Naive B cell (primary cell): Measurements from ENCODE around the gene ZNF438. TPM values are rescaled to one million over a fixed set of nuclear protein-coding genes. Genes with fewer than 3 reads are reported as not detected.

Experiments used
- ATAC-seq, 2 donors: fragments of 150-1000 bp; cut with Tn5 transposase; 2 replicates each; pipeline ENCODE4 v1.10.0; 2021; ENCODE audit warnings: low read depth in 2 of 2, mild to moderate bottlenecking in 2 of 2, moderate library complexity in 2 of 2
- DNase-seq: peaks from one replicate; pipeline ENCODE4 v3.0.0; 2022
- H3K27ac Mint-ChIP-seq, 6 donors: one replicate each; pipeline ENCODE4 v1.8.0; 2020 to 2022; ENCODE audit warnings: mild to moderate bottlenecking in 6 of 6, mixed read lengths in 6 of 6, moderate library complexity in 5 of 6, inconsistent platforms in 2 of 6
- H3K27me3 Mint-ChIP-seq, 3 donors: one replicate each; pipeline ENCODE4 v1.8.0; 2021 to 2022; ENCODE audit warnings: mixed read lengths in 3 of 3, mild to moderate bottlenecking in 1 of 3
- H3K36me3 Mint-ChIP-seq, 2 donors: one replicate each; pipeline ENCODE4 v1.8.0; 2020 to 2022; ENCODE audit warnings: mixed read lengths in 2 of 2, inconsistent platforms in 1 of 2, mild to moderate bottlenecking in 1 of 2
- H3K4me1 Mint-ChIP-seq, 3 donors: one replicate each; pipeline ENCODE4 v1.8.0; 2020 to 2022; ENCODE audit warnings: mixed read lengths in 3 of 3, inconsistent platforms in 1 of 3, mild to moderate bottlenecking in 1 of 3, moderate library complexity in 1 of 3
- H3K4me3 Mint-ChIP-seq, 8 donors: one replicate each; pipeline ENCODE4 v1.8.0; 2020 to 2022; ENCODE audit warnings: mild to moderate bottlenecking in 8 of 8, mixed read lengths in 8 of 8, moderate library complexity in 8 of 8, inconsistent platforms in 2 of 8
- H3K9me3 Mint-ChIP-seq, 7 donors: one replicate each; pipeline ENCODE4 v1.8.0; 2020 to 2022; ENCODE audit warnings: mixed read lengths in 7 of 7, mild to moderate bottlenecking in 5 of 7, inconsistent platforms in 2 of 7, moderate library complexity in 1 of 7
- polyA plus RNA-seq, 6 donors: library from polyadenylated mRNA; unstranded; fragments of 300-500 nt; fragmentation: Illumina TruSeq; gene quantifications; one replicate each; pipeline ENCODE4 v1.2.3, GENCODE V29; 2021; ENCODE audit warnings: low read depth in 6 of 6

Gene ZNF438
- polyA plus RNA-seq, 6 donors from 2014 or later, result 2.6 to 5.9 (median 3.4) TPM

GRCh38 chr10:30832001-30832748 lies 199.5 kb downstream of the ZNF438 start:
- no peaks in the 10 kb centered on the region for H3K4me1 Mint-ChIP-seq
- no peaks in the 10 kb centered on the region for H3K36me3 Mint-ChIP-seq
- no peak for DNase-seq
- no peak overlapping the region for H3K4me3 Mint-ChIP-seq
- no peaks in the 10 kb centered on the region for H3K9me3 Mint-ChIP-seq
- no peak for ATAC-seq
- no peak overlapping the region for H3K27ac Mint-ChIP-seq
- H3K27me3 Mint-ChIP-seq, result no peaks in the 10 kb centered on the region

- Mint-ChIP-seq H3K27ac (no peak overlapping the region), H3K4me1 (no peaks in the 10 kb centered on the region), H3K36me3 (no peaks in the 10 kb centered on the region), H3K4me3 (no peak overlapping the region), H3K9me3 (no peaks in the 10 kb centered on the region), H3K27me3 (no peaks in the 10 kb centered on the region)
- ATAC-seq (no peak), DNase-seq (no peak)
These were observed 200.2 kb downstream of the ZNF438 start for GRCh38 chr10:30831426-30831825.

GRCh38 chr10:30830315-30831230 lies 201.1 kb downstream of the ZNF438 start:
- ATAC-seq, result no peak
- Mint-ChIP-seq H3K4me1 (no peaks in the 10 kb centered on the region), H3K4me3 (peak overlapping the region in 1 of 8 donors; percentile 77), H3K27ac (peak overlapping the region in 2 of 6 donors; percentile 25 to 60), H3K27me3 (peaks cover 0 to 4% (median 0%) of the 10 kb centered on the region in 3 donors), H3K36me3 (no peaks in the 10 kb centered on the region), H3K9me3 (peaks cover 0 to 2% (median 0%) of the 10 kb centered on the region in 7 donors)
- no peak for DNase-seq

- Mint-ChIP-seq H3K36me3 (no peaks in the 10 kb centered on the region), H3K9me3 (peaks cover 0 to 5% (median 0%) of the 10 kb centered on the region in 7 donors), H3K27ac (no peak overlapping the region), H3K27me3 (peaks cover 0 to 8% (median 0%) of the 10 kb centered on the region in 3 donors), H3K4me1 (no peaks in the 10 kb centered on the region), H3K4me3 (no peak overlapping the region)
- ATAC-seq (no peak), DNase-seq (no peak)
These were observed 201.8 kb downstream of the ZNF438 start for GRCh38 chr10:30829901-30830300.

GRCh38 chr10:30828680-30829079 lies 203.0 kb downstream of the ZNF438 start:
- Mint-ChIP-seq H3K9me3 (peaks cover 0 to 5% (median 0%) of the 10 kb centered on the region in 7 donors), H3K27ac (no peak overlapping the region), H3K4me3 (no peak overlapping the region), H3K4me1 (no peaks in the 10 kb centered on the region), H3K36me3 (no peaks in the 10 kb centered on the region), H3K27me3 (peaks cover 0 to 8% (median 0%) of the 10 kb centered on the region in 3 donors)
- DNase-seq, result no peak
- ATAC-seq, result no peak

GRCh38 chr10:30828164-30828563 lies 203.5 kb downstream of the ZNF438 start:
- peaks cover 0 to 5% (median 0%) of the 10 kb centered on the region in 7 donors for H3K9me3 Mint-ChIP-seq
- H3K4me1 Mint-ChIP-seq, result no peaks in the 10 kb centered on the region
- no peak overlapping the region for H3K4me3 Mint-ChIP-seq
- no peak overlapping the region for H3K27ac Mint-ChIP-seq
- DNase-seq, result no peak
- H3K27me3 Mint-ChIP-seq, result peaks cover 0 to 8% (median 0%) of the 10 kb centered on the region in 3 donors
- no peaks in the 10 kb centered on the region for H3K36me3 Mint-ChIP-seq
- ATAC-seq, result no peak

GRCh38 chr10:30827531-30828120 lies 204.0 kb downstream of the ZNF438 start:
- Mint-ChIP-seq H3K4me1 (no peaks in the 10 kb centered on the region), H3K36me3 (no peaks in the 10 kb centered on the region), H3K9me3 (peaks cover 0 to 5% (median 0%) of the 10 kb centered on the region in 7 donors), H3K4me3 (no peak overlapping the region), H3K27ac (no peak overlapping the region), H3K27me3 (peaks cover 0 to 8% (median 0%) of the 10 kb centered on the region in 3 donors)
- DNase-seq, result no peak
- ATAC-seq, result no peak

- no peak overlapping the region for H3K27ac Mint-ChIP-seq
- peaks cover 0 to 8% (median 0%) of the 10 kb centered on the region in 3 donors for H3K27me3 Mint-ChIP-seq
- ATAC-seq (no peak), DNase-seq (no peak)
- H3K9me3 Mint-ChIP-seq, result peaks cover 0 to 5% (median 0%) of the 10 kb centered on the region in 7 donors
- no peaks in the 10 kb centered on the region for H3K36me3 Mint-ChIP-seq
- no peaks in the 10 kb centered on the region for H3K4me1 Mint-ChIP-seq
- H3K4me3 Mint-ChIP-seq, result no peak overlapping the region
These were observed 205.0 kb downstream of the ZNF438 start for GRCh38 chr10:30826679-30827078.

- no peak overlapping the region for H3K27ac Mint-ChIP-seq
- no peaks in the 10 kb centered on the region for H3K4me1 Mint-ChIP-seq
- DNase-seq (no peak), ATAC-seq (no peak)
- H3K27me3 Mint-ChIP-seq, result peaks cover 0 to 8% (median 0%) of the 10 kb centered on the region in 3 donors
- H3K4me3 Mint-ChIP-seq, result no peak overlapping the region
- peaks cover 0 to 5% (median 0%) of the 10 kb centered on the region in 7 donors for H3K9me3 Mint-ChIP-seq
- H3K36me3 Mint-ChIP-seq, result no peaks in the 10 kb centered on the region
These were observed 206.2 kb downstream of the ZNF438 start for GRCh38 chr10:30825495-30825894.

GRCh38 chr10:30825022-30825421 lies 206.6 kb downstream of the ZNF438 start:
- no peak for ATAC-seq
- peaks cover 0 to 8% (median 0%) of the 10 kb centered on the region in 3 donors for H3K27me3 Mint-ChIP-seq
- peak overlapping the region in 1 of 6 donors; percentile 72 for H3K27ac Mint-ChIP-seq
- H3K4me3 Mint-ChIP-seq, result no peak overlapping the region
- DNase-seq, result no peak
- H3K4me1 Mint-ChIP-seq, result no peaks in the 10 kb centered on the region
- H3K36me3 Mint-ChIP-seq, result no peaks in the 10 kb centered on the region
- peaks cover 0 to 5% (median 0%) of the 10 kb centered on the region in 7 donors for H3K9me3 Mint-ChIP-seq

- H3K36me3 Mint-ChIP-seq, result no peaks in the 10 kb centered on the region
- DNase-seq, result no peak
- no peak overlapping the region for H3K4me3 Mint-ChIP-seq
These were observed 208.0 kb downstream of the ZNF438 start for GRCh38 chr10:30823651-30824050.

GRCh38 chr10:30822693-30823465 lies 208.8 kb downstream of the ZNF438 start:
- no peak overlapping the region for H3K4me3 Mint-ChIP-seq
- no peaks in the 10 kb centered on the region for H3K36me3 Mint-ChIP-seq
- peaks cover 0 to 5% (median 0%) of the 10 kb centered on the region in 7 donors for H3K9me3 Mint-ChIP-seq
- no peak for ATAC-seq
- H3K27me3 Mint-ChIP-seq, result peaks cover 0 to 8% (median 0%) of the 10 kb centered on the region in 3 donors
- H3K27ac Mint-ChIP-seq, result peak overlapping the region in 1 of 6 donors; percentile 36
- DNase-seq, result no peak
- H3K4me1 Mint-ChIP-seq, result peaks cover 0 to 2% (median 0%) of the 10 kb centered on the region in 3 donors

More at GRCh38 chr10:30823651-30824050, 208.0 kb downstream of the ZNF438 start:
- Mint-ChIP-seq H3K27me3 (peaks cover 0 to 8% (median 0%) of the 10 kb centered on the region in 3 donors), H3K27ac (no peak overlapping the region), H3K9me3 (peaks cover 0 to 5% (median 0%) of the 10 kb centered on the region in 7 donors), H3K4me1 (no peaks in the 10 kb centered on the region)
- ATAC-seq, result no peak
